ENCODE measurements around the gene ATG7.

- no peak for TF ChIP-seq CTCF (tag by site-specific recombination; IDR thresholded peaks at IDR 0.05)
- TF ChIP-seq ZNF510 (tag by site-specific recombination; IDR thresholded peaks at IDR 0.05; ENCODE audit: insufficient replicate concordance): no peak
- no peak for TF ChIP-seq ZNF175 (tag by site-specific recombination; IDR thresholded peaks at IDR 0.05)
- TF ChIP-seq ZNF777 (tag by site-specific recombination; IDR thresholded peaks at IDR 0.05; ENCODE audit: borderline replicate concordance): no peak
- TF ChIP-seq PATZ1 (tag by site-specific recombination; IDR thresholded peaks at IDR 0.05): no peak
These were observed 198.0 kb downstream of the ATG7 start for GRCh38 chr3:11470031-11470853.
